H1 (cell line): Measurements from ENCODE around the gene NRP2. TPM values are rescaled to one million over a fixed set of nuclear protein-coding genes. Genes with fewer than 3 reads are reported as not detected.

Experiments
- CTCF ChIA-PET: fragments of 300-600 bp; sonication (Branson Sonifier 250); formaldehyde crosslinking; loops from one replicate; lab custom pipeline; 2021; ENCODE audit not compliant: partially characterized antibody; lab: Charles Lee
- POLR2A ChIA-PET: fragments of 300-600 bp; sonication (Branson Sonifier 250); formaldehyde crosslinking; loops from one replicate; lab custom pipeline; 2021; ENCODE audit warnings: inconsistent platforms; ENCODE audit not compliant: partially characterized antibody; lab: Charles Lee
- DNase-seq, 2 experiments: peaks; one replicate each; pipeline versions ENCODE4 v3.0.0 to v3.0.0-alpha.2; 2010 to 2022; ENCODE audit warnings: low spot score in 2 of 2, low read depth in 1 of 2, mixed read lengths in 1 of 2
- FAIRE-seq: peaks from 2 replicates; lab custom pipeline; 2011; peaks lifted over from hg19 to GRCh38; lab: Jason Lieb, UNC
- H2AFZ ChIP-seq: 2 replicates; pipeline ENCODE4 v1.8.1; 2012; ENCODE audit warnings: low read length, inconsistent platforms
- H2AK5ac ChIP-seq: 2 replicates; pipeline ENCODE4 v1.6.1; 2013; ENCODE audit warnings: low read depth, low read length
- H2BK120ac ChIP-seq: replicated peaks from 2 replicates; pipeline ENCODE3; 2013; ENCODE audit warnings: low read depth, low read length, inconsistent platforms
- H2BK12ac ChIP-seq: 2 replicates; pipeline ENCODE4 v1.6.1; 2013; ENCODE audit warnings: low read depth, low read length
- H2BK15ac ChIP-seq: 2 replicates; pipeline ENCODE4 v1.6.1; 2013; ENCODE audit warnings: low read length
- H2BK20ac ChIP-seq: 2 replicates; pipeline ENCODE4 v1.6.1; 2013; ENCODE audit warnings: low read length
- H2BK5ac ChIP-seq: 2 replicates; pipeline ENCODE4 v1.6.1; 2013; ENCODE audit warnings: low read depth, low read length
- H3K14ac ChIP-seq: 2 replicates; pipeline ENCODE4 v1.6.1; 2013; ENCODE audit warnings: inconsistent platforms; ENCODE audit not compliant: insufficient read length
- H3K18ac ChIP-seq: 2 replicates; pipeline ENCODE4 v1.6.1; 2013; ENCODE audit warnings: low read length; ENCODE audit errors: extremely low read depth
- H3K23ac ChIP-seq: 2 replicates; pipeline ENCODE4 v1.6.1; 2013; ENCODE audit warnings: inconsistent platforms; ENCODE audit not compliant: insufficient read length
- H3K23me2 ChIP-seq: 2 replicates; pipeline ENCODE4 v1.6.1; 2013; ENCODE audit warnings: low read depth, low read length
- H3K27ac ChIP-seq: 2 replicates; pipeline ENCODE4 v1.6.1; 2011; ENCODE audit warnings: low read depth, low read length, inconsistent platforms
- H3K27me3 ChIP-seq, 4 experiments: replicated peaks in 1 of 4; 1 replicate in 1 of 4; 2 replicates in 3 of 4; pipeline versions ENCODE4 v1.6.1 to v1.8.1; 2011 to 2013; ENCODE audit warnings: low read length in 3 of 4, mild to moderate bottlenecking in 3 of 4, inconsistent platforms in 2 of 4, mixed read lengths in 2 of 4, moderate library complexity in 1 of 4; ENCODE audit not compliant: control insufficient read depth in 3 of 4, insufficient read depth in 3 of 4; ENCODE audit errors: extremely low read depth in 1 of 4
- H3K36me3 ChIP-seq, 4 experiments: 2 replicates each; pipeline versions ENCODE4 v1.6.1 to v1.8.1; 2011 to 2013; ENCODE audit warnings: mild to moderate bottlenecking in 4 of 4, low read length in 3 of 4, moderate library complexity in 2 of 4, control low read depth in 1 of 4, inconsistent platforms in 1 of 4; ENCODE audit not compliant: insufficient read depth in 4 of 4, control insufficient read depth in 2 of 4
- H3K4ac ChIP-seq: replicated peaks from 2 replicates; pipeline ENCODE3; 2013; ENCODE audit warnings: low read length, low read depth, mixed read lengths, inconsistent platforms; ENCODE audit not compliant: insufficient read length
- H3K4me1 ChIP-seq, 4 experiments: replicated peaks in 1 of 4; 1 replicate in 1 of 4; 2 replicates in 3 of 4; pipeline versions ENCODE4 v1.6.1 to v1.8.1; 2011 to 2013; ENCODE audit warnings: low read length in 3 of 4, inconsistent platforms in 2 of 4, mixed read lengths in 1 of 4; ENCODE audit not compliant: insufficient read depth in 4 of 4, control insufficient read depth in 3 of 4
- H3K4me2 ChIP-seq, 2 experiments: 2 replicates each; pipeline versions ENCODE4 v1.6.1 to v1.8.1; 2011 to 2013; ENCODE audit warnings: low read depth in 2 of 2, low read length in 2 of 2, control low read depth in 1 of 2, inconsistent platforms in 1 of 2, mild to moderate bottlenecking in 1 of 2; ENCODE audit not compliant: insufficient read depth in 1 of 2
- H3K4me3 ChIP-seq, 4 experiments: fragments of 200-600, 300-600 bp in 1 of 4; sonication (generic), shearing (Covaris generic), sonication (Bioruptor Twin) in 1 of 4; 2 replicates each; pipeline versions ENCODE4 v1.5.1 to v1.8.1; 2011 to 2016; ENCODE audit warnings: low read length in 4 of 4, low read depth in 3 of 4, control low read depth in 2 of 4, inconsistent platforms in 2 of 4, mild to moderate bottlenecking in 2 of 4, mixed read lengths in 1 of 4, moderate library complexity in 1 of 4; ENCODE audit not compliant: insufficient read depth in 2 of 4; ENCODE audit errors: extremely low read depth in 1 of 4
- H3K56ac ChIP-seq: replicated peaks from 2 replicates; pipeline ENCODE3; 2013; ENCODE audit warnings: low read depth, mild to moderate bottlenecking, mixed read lengths, low read length, inconsistent platforms; ENCODE audit not compliant: insufficient read length
- H3K79me1 ChIP-seq: 2 replicates; pipeline ENCODE4 v1.6.1; 2013; ENCODE audit warnings: low read depth, low read length, control low read depth
- H3K79me2 ChIP-seq, 2 experiments: 2 replicates each; pipeline versions ENCODE4 v1.6.1 to v1.8.1; 2012 to 2013; ENCODE audit warnings: low read length in 2 of 2, mild to moderate bottlenecking in 2 of 2, inconsistent platforms in 1 of 2; ENCODE audit not compliant: insufficient read depth in 2 of 2, control insufficient read depth in 1 of 2
- H3K9ac ChIP-seq, 4 experiments: replicated peaks in 1 of 4; 1 replicate in 1 of 4; 2 replicates in 3 of 4; pipeline versions ENCODE4 v1.6.1 to v1.8.1; 2011 to 2013; ENCODE audit warnings: low read depth in 3 of 4, low read length in 3 of 4, control low read depth in 2 of 4, mild to moderate bottlenecking in 2 of 4, moderate library complexity in 2 of 4, inconsistent platforms in 1 of 4; ENCODE audit errors: extremely low read depth in 1 of 4
- H3K9me3 ChIP-seq, 2 experiments: 2 replicates each; pipeline versions ENCODE4 v1.6.1 to v1.8.1; 2012 to 2013; ENCODE audit warnings: mild to moderate bottlenecking in 2 of 2, moderate library complexity in 2 of 2, control low read depth in 1 of 2, inconsistent platforms in 1 of 2, low read depth in 1 of 2, low read length in 1 of 2, mixed read lengths in 1 of 2; ENCODE audit not compliant: insufficient read depth in 2 of 2
- H4K20me1 ChIP-seq, 2 experiments: replicated peaks in 1 of 2; 2 replicates each; pipeline versions ENCODE3 to v1.8.1; 2011 to 2013; ENCODE audit warnings: inconsistent platforms in 2 of 2, low read length in 2 of 2, mild to moderate bottlenecking in 1 of 2; ENCODE audit not compliant: insufficient read depth in 2 of 2, control insufficient read depth in 1 of 2
- H4K5ac ChIP-seq: 2 replicates; pipeline ENCODE4 v1.6.1; 2013; ENCODE audit warnings: low read length, low read depth, mixed read lengths, inconsistent platforms; ENCODE audit not compliant: insufficient read length
- H4K8ac ChIP-seq: 2 replicates; pipeline ENCODE4 v1.8.0; 2013; ENCODE audit warnings: mild to moderate bottlenecking, moderate library complexity, low read length, inconsistent platforms; ENCODE audit not compliant: insufficient read depth; ENCODE audit errors: extremely low read depth
- H4K91ac ChIP-seq: replicated peaks from 2 replicates; pipeline ENCODE3; 2013; ENCODE audit warnings: low read length, mixed read lengths, inconsistent platforms; ENCODE audit not compliant: insufficient read length
- NRF1 ChIP-seq: IDR thresholded peaks from 2 replicates; pipeline ENCODE4 v1.6.1; 2011; ENCODE audit warnings: mild to moderate bottlenecking, low read depth, low read length, improper control_type of control experiment
- POLR2AphosphoS5 ChIP-seq: IDR thresholded peaks from 2 replicates; pipeline ENCODE4 v1.6.1; 2011; ENCODE audit warnings: low read depth, low read length
- POU5F1 ChIP-seq: IDR thresholded peaks from 2 replicates; pipeline ENCODE4 v1.6.1; 2011; ENCODE audit warnings: low read depth, mild to moderate bottlenecking, low read length, moderate library complexity
- TAF1 ChIP-seq: IDR thresholded peaks from 2 replicates; pipeline ENCODE4 v1.6.1; 2011; ENCODE audit warnings: mild to moderate bottlenecking, low read depth, low read length
- YY1 ChIP-seq: IDR thresholded peaks from 2 replicates; pipeline ENCODE4 v1.6.1; 2011; ENCODE audit warnings: low read depth, mild to moderate bottlenecking, low read length
- WGBS, 2 experiments: shearing (Covaris generic) in 1 of 2; methylation state at CpG; one replicate each; pipeline versions ENCODE4 v1.1.6 to v1.1.7; 2013 to 2015; ENCODE audit warnings: low lambda C conversion rate in 2 of 2, mixed read lengths in 2 of 2, inconsistent platforms in 1 of 2, low coverage in 1 of 2, missing lambda C conversion rate in 1 of 2; ENCODE audit not compliant: insufficient replicate concordance in 2 of 2, insufficient coverage in 1 of 2, insufficient read length in 1 of 2; ENCODE audit errors: extremely low coverage in 1 of 2, missing lambda C conversion rate in 1 of 2; 5-methylcytosine and 5-hydroxymethylcytosine counted together
- polyA plus RNA-seq, 7 experiments: library from polyadenylated mRNA; depleted of rRNA in 3 of 7; stranded (reverse) in 5 of 7; unstranded in 2 of 7; fragments of >200 nt in 5 of 7; fragments of 200-250 nt in 2 of 7; gene quantifications; 1 replicate in 5 of 7; 2 replicates in 1 of 7; 4 replicates in 1 of 7; pipeline versions ENCODE4 v1.2.1 to v1.2.3, GENCODE V29; 2011 to 2013; ENCODE audit warnings: missing spikeins in 2 of 7, mixed read lengths in 2 of 7
- total RNA-seq: library from RNA; stranded (reverse); fragmentation: NEBNext Ultra II Directional; extraction: Animal tissue kit (Norgen Biotek cat#: 25700); gene quantifications from 2 replicates; pipeline ENCODE4 v1.2.1, GENCODE V29; 2021

Gene NRP2
- total and polyA plus RNA-seq, 2 of the 8 experiments (the other 6 are each of a cell fraction or from before 2014, with no cell fraction given) = 32.0 to 37.8 TPM

- no peak for FAIRE-seq
- POLR2A ChIA-PET = no interaction called here
- H4K8ac ChIP-seq = no peak overlapping the region
- TF ChIP-seq NRF1 (no peak), POLR2AphosphoS5 (no peak), TAF1 (no peak), YY1 (no peak), POU5F1 (no peak)
These were observed 30.6 kb upstream of the NRP2 start for GRCh38 chr2:205651719-205652118.

More at GRCh38 chr2:205651719-205652118, 30.6 kb upstream of the NRP2 start:
- Histone ChIP-seq H3K4me2 (no peak overlapping the region), H3K4me1 (peaks cover 0 to 16% (median 8%) of the 10 kb centered on the region in 4 experiments; a peak in 5 of 7 replicates), H3K56ac (no peak overlapping the region), H3K23ac (no peak overlapping the region), H3K23me2 (no peaks in the 10 kb centered on the region), H2AK5ac (no peak overlapping the region), H2BK120ac (peak overlapping the region; percentile 33), H3K79me1 (no peaks in the 10 kb centered on the region), H4K5ac (no peak overlapping the region), H3K18ac (no peak overlapping the region), H2BK15ac (no peak overlapping the region), H3K4ac (no peak overlapping the region), H3K9ac (no peak overlapping the region), H3K27ac (no peak overlapping the region), H3K9me3 (no peaks in the 10 kb centered on the region), H3K4me3 (no peak overlapping the region), H3K79me2 (no peaks in the 10 kb centered on the region), H4K20me1 (no peaks in the 10 kb centered on the region), H2BK20ac (peak overlapping the region; percentile 8; the same call in 1 of the 2 replicates), H2BK5ac (no peak overlapping the region), H2AFZ (no peak overlapping the region), H2BK12ac (0 out of 2 replicates have a peak overlapping the region, but pooled peaks have one; percentile 13), H3K14ac (no peak overlapping the region), H3K27me3 (no peaks in the 10 kb centered on the region; a peak in 2 of 7 replicates), H4K91ac (no peak overlapping the region), H3K36me3 (no peaks in the 10 kb centered on the region)
- CTCF ChIA-PET = interaction anchor here (0.6 to 3.3 kb wide), 5 partner anchors 9 to 759 kb away, joined by 3 to 10 read pairs (median 3); no protein-coding TSS in a partner anchor
- no peak for DNase-seq
- 0% methylated on average over 1 of the region's 1 CpG; no CpG with 5 or more reads in 1 of the 2 experiments for WGBS, 2 experiments
